ENCODE data around the gene SERPINB8.

DNA sequence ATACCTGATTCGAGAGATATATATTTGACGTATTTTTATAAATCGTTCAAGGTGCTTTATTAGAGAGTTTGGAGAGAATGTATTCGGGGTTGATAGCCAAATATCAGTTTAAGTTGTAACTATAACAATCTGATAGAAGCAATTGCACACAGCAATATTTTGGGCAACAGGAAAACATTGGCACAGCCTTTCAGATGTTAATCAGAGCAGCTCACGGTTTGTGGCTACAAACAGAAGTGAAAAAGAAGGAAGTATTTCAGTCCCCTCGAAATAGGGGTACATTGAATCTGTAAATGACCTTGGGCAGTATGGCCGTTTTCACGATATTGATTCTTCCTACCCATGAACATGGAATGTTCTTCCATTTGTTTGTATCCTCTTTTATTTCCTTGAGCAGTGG is 41.5 kb upstream of the SERPINB8 start:
- TF ChIP-seq CTCF (IDR thresholded peaks at IDR 0.05) (no peak), POLR2A (IDR thresholded peaks at IDR 0.05) (no peak)
